ENCODE results near the gene SORCS1.
"Not testable (repeated sequence)": the region's sequence is repeated elsewhere in the genome, so short reads cannot be mapped to it uniquely, and the experiment has no call there.

SORCS1 gene

GRCh38 chr10:107024033-107024432, 140.5 kb downstream of the SORCS1 start:
- not testable (repeated sequence) for H3K36me3 ChIP-seq (ENCODE audit: insufficient read depth, low read length); H3K27me3 ChIP-seq (ENCODE audit: insufficient read depth, low read length); H2AFZ ChIP-seq (ENCODE audit: low read depth, low read length); H3K9me3 ChIP-seq (ENCODE audit: low read length); H3K4me3 ChIP-seq (ENCODE audit: low read length); H3K4me1 ChIP-seq (ENCODE audit: insufficient read depth, low read length)

- Histone ChIP-seq H3K9me3 (ENCODE audit: low read length) (no peaks in the 10 kb centered on the region), H3K4me1 (ENCODE audit: insufficient read depth, low read length) (no peaks in the 10 kb centered on the region), H3K4me3 (ENCODE audit: low read length) (no peak overlapping the region), H3K27me3 (ENCODE audit: insufficient read depth, low read length) (no peaks in the 10 kb centered on the region), H2AFZ (ENCODE audit: low read depth, low read length) (no peak overlapping the region), H3K36me3 (ENCODE audit: insufficient read depth, low read length) (no peaks in the 10 kb centered on the region)
Measured at GRCh38 chr10:107022600-107023354, 141.7 kb downstream of the SORCS1 start.

- Histone ChIP-seq H3K9me3 (ENCODE audit: low read length) (no peaks in the 10 kb centered on the region), H3K4me3 (ENCODE audit: low read length) (no peak overlapping the region), H2AFZ (ENCODE audit: low read depth, low read length) (no peak overlapping the region), H3K4me1 (ENCODE audit: insufficient read depth, low read length) (no peaks in the 10 kb centered on the region), H3K27me3 (ENCODE audit: insufficient read depth, low read length) (no peaks in the 10 kb centered on the region), H3K36me3 (ENCODE audit: insufficient read depth, low read length) (no peaks in the 10 kb centered on the region)
Measured at GRCh38 chr10:107019154-107019553, 145.4 kb downstream of the SORCS1 start.

- Histone ChIP-seq H3K9me3 (ENCODE audit: low read length) (no peaks in the 10 kb centered on the region), H2AFZ (ENCODE audit: low read depth, low read length) (no peak overlapping the region), H3K27me3 (ENCODE audit: insufficient read depth, low read length) (no peaks in the 10 kb centered on the region), H3K4me3 (ENCODE audit: low read length) (no peak overlapping the region), H3K36me3 (ENCODE audit: insufficient read depth, low read length) (no peaks in the 10 kb centered on the region), H3K4me1 (ENCODE audit: insufficient read depth, low read length) (no peaks in the 10 kb centered on the region)
Measured at GRCh38 chr10:107013258-107014006, 151.1 kb downstream of the SORCS1 start.

GRCh38 chr10:107011992-107012391, 152.5 kb downstream of the SORCS1 start:
- Histone ChIP-seq H3K4me3 (ENCODE audit: low read length) (no peak overlapping the region), H2AFZ (ENCODE audit: low read depth, low read length) (no peak overlapping the region), H3K4me1 (ENCODE audit: insufficient read depth, low read length) (no peaks in the 10 kb centered on the region), H3K9me3 (ENCODE audit: low read length) (no peaks in the 10 kb centered on the region), H3K36me3 (ENCODE audit: insufficient read depth, low read length) (no peaks in the 10 kb centered on the region), H3K27me3 (ENCODE audit: insufficient read depth, low read length) (no peaks in the 10 kb centered on the region)

GRCh38 chr10:107011105-107011504, 153.4 kb downstream of the SORCS1 start:
- no peaks in the 10 kb centered on the region for H3K36me3 ChIP-seq (ENCODE audit: insufficient read depth, low read length)
- H2AFZ ChIP-seq (ENCODE audit: low read depth, low read length) = no peak overlapping the region
- H3K4me3 ChIP-seq (ENCODE audit: low read length) = no peak overlapping the region
- no peaks in the 10 kb centered on the region for H3K27me3 ChIP-seq (ENCODE audit: insufficient read depth, low read length)
- no peaks in the 10 kb centered on the region for H3K4me1 ChIP-seq (ENCODE audit: insufficient read depth, low read length)
- H3K9me3 ChIP-seq (ENCODE audit: low read length) = no peaks in the 10 kb centered on the region

- no peak overlapping the region for H3K4me3 ChIP-seq (ENCODE audit: low read length)
- H3K36me3 ChIP-seq (ENCODE audit: insufficient read depth, low read length) = no peaks in the 10 kb centered on the region
- H3K9me3 ChIP-seq (ENCODE audit: low read length) = no peaks in the 10 kb centered on the region
- no peaks in the 10 kb centered on the region for H3K27me3 ChIP-seq (ENCODE audit: insufficient read depth, low read length)
- H2AFZ ChIP-seq (ENCODE audit: low read depth, low read length) = no peak overlapping the region
- no peaks in the 10 kb centered on the region for H3K4me1 ChIP-seq (ENCODE audit: insufficient read depth, low read length)
Measured at GRCh38 chr10:107010531-107010930, 154.0 kb downstream of the SORCS1 start.

GRCh38 chr10:107004362-107004761, 160.1 kb downstream of the SORCS1 start:
- no peak overlapping the region for H3K4me3 ChIP-seq (ENCODE audit: low read length)
- no peaks in the 10 kb centered on the region for H3K36me3 ChIP-seq (ENCODE audit: insufficient read depth, low read length)
- H3K27me3 ChIP-seq (ENCODE audit: insufficient read depth, low read length) = no peaks in the 10 kb centered on the region
- no peaks in the 10 kb centered on the region for H3K4me1 ChIP-seq (ENCODE audit: insufficient read depth, low read length)
- no peaks in the 10 kb centered on the region for H3K9me3 ChIP-seq (ENCODE audit: low read length)
- H2AFZ ChIP-seq (ENCODE audit: low read depth, low read length) = no peak overlapping the region

- Histone ChIP-seq H3K27me3 (ENCODE audit: insufficient read depth, low read length) (no peaks in the 10 kb centered on the region), H3K4me3 (ENCODE audit: low read length) (no peak overlapping the region), H2AFZ (ENCODE audit: low read depth, low read length) (no peak overlapping the region), H3K4me1 (ENCODE audit: insufficient read depth, low read length) (no peaks in the 10 kb centered on the region), H3K9me3 (ENCODE audit: low read length) (no peaks in the 10 kb centered on the region), H3K36me3 (ENCODE audit: insufficient read depth, low read length) (no peaks in the 10 kb centered on the region)
Measured at GRCh38 chr10:107002068-107002467, 162.4 kb downstream of the SORCS1 start.

- H2AFZ ChIP-seq (ENCODE audit: low read depth, low read length) = no peak overlapping the region
- H3K36me3 ChIP-seq (ENCODE audit: insufficient read depth, low read length) = no peaks in the 10 kb centered on the region
- no peaks in the 10 kb centered on the region for H3K4me1 ChIP-seq (ENCODE audit: insufficient read depth, low read length)
- no peaks in the 10 kb centered on the region for H3K27me3 ChIP-seq (ENCODE audit: insufficient read depth, low read length)
- no peaks in the 10 kb centered on the region for H3K9me3 ChIP-seq (ENCODE audit: low read length)
- H3K4me3 ChIP-seq (ENCODE audit: low read length) = no peak overlapping the region
Measured at GRCh38 chr10:106999118-106999707, 165.3 kb downstream of the SORCS1 start.

- no peaks in the 10 kb centered on the region for H3K9me3 ChIP-seq (ENCODE audit: low read length)
- H3K4me3 ChIP-seq (ENCODE audit: low read length) = no peak overlapping the region
Measured at GRCh38 chr10:106997721-106998120, 166.8 kb downstream of the SORCS1 start.

GRCh38 chr10:106996510-106996909, 168.0 kb downstream of the SORCS1 start:
- Histone ChIP-seq H3K27me3 (ENCODE audit: insufficient read depth, low read length) (no peaks in the 10 kb centered on the region), H3K9me3 (ENCODE audit: low read length) (no peaks in the 10 kb centered on the region), H3K4me1 (ENCODE audit: insufficient read depth, low read length) (no peaks in the 10 kb centered on the region), H3K4me3 (ENCODE audit: low read length) (no peak overlapping the region), H2AFZ (ENCODE audit: low read depth, low read length) (no peak overlapping the region), H3K36me3 (ENCODE audit: insufficient read depth, low read length) (no peaks in the 10 kb centered on the region)

More at GRCh38 chr10:106997721-106998120, 166.8 kb downstream of the SORCS1 start:
- H2AFZ ChIP-seq (ENCODE audit: low read depth, low read length) = no peak overlapping the region
- H3K36me3 ChIP-seq (ENCODE audit: insufficient read depth, low read length) = no peaks in the 10 kb centered on the region
- no peaks in the 10 kb centered on the region for H3K27me3 ChIP-seq (ENCODE audit: insufficient read depth, low read length)
- H3K4me1 ChIP-seq (ENCODE audit: insufficient read depth, low read length) = no peaks in the 10 kb centered on the region

- Histone ChIP-seq H3K27me3 (ENCODE audit: insufficient read depth, low read length) (no peaks in the 10 kb centered on the region), H3K36me3 (ENCODE audit: insufficient read depth, low read length) (no peaks in the 10 kb centered on the region), H3K4me1 (ENCODE audit: insufficient read depth, low read length) (no peaks in the 10 kb centered on the region), H3K9me3 (ENCODE audit: low read length) (no peaks in the 10 kb centered on the region), H2AFZ (ENCODE audit: low read depth, low read length) (no peak overlapping the region), H3K4me3 (ENCODE audit: low read length) (no peak overlapping the region)
Measured at GRCh38 chr10:106992055-106992454, 172.5 kb downstream of the SORCS1 start.
